ENCODE results near the gene NAB1. TPM values are rescaled to one million over a fixed set of nuclear protein-coding genes. Genes with fewer than 3 reads are reported as not detected.

NAB1 gene
- total RNA-seq, 1 experiment from 2014 or later: 52.1 TPM

DNA sequence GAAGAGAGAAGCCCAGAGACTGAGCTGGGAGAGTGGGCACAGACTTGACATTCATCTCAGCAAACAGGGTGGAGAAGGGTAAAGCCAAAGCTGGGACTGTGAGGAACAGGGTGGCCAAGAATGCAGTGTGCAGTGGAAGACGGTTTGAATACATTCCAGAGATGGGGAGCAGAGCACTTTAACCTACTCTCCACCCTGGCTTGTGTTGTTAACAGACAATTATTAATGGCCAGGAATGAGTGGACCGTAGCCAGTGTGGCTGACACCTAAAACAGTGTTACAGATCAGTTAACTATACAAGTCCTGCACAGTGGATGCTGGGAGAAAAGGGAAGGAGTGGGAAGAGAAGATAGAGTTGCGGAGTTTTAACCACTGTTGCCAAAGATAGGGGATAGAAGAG lies 7.4 kb upstream of the NAB1 start:
- CTCF ChIA-PET: no interaction called here
- TF ChIP-seq, protein P1, sequence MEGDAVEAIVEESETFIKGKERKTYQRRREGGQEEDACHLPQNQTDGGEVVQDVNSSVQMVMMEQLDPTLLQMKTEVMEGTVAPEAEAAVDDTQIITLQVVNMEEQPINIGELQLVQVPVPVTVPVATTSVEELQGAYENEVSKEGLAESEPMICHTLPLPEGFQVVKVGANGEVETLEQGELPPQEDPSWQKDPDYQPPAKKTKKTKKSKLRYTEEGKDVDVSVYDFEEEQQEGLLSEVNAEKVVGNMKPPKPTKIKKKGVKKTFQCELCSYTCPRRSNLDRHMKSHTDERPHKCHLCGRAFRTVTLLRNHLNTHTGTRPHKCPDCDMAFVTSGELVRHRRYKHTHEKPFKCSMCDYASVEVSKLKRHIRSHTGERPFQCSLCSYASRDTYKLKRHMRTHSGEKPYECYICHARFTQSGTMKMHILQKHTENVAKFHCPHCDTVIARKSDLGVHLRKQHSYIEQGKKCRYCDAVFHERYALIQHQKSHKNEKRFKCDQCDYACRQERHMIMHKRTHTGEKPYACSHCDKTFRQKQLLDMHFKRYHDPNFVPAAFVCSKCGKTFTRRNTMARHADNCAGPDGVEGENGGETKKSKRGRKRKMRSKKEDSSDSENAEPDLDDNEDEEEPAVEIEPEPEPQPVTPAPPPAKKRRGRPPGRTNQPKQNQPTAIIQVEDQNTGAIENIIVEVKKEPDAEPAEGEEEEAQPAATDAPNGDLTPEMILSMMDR (IDR thresholded peaks at IDR 0.05; ENCODE audit: unreplicated experiment): no peak
- DNase-seq: no peak
- Mint-ChIP-seq H3K36me3 (ENCODE audit: insufficient read depth, unreplicated experiment) (no peaks in the 10 kb centered on the region), H3K4me3 (ENCODE audit: low read depth, unreplicated experiment) (no peak overlapping the region), H3K27ac (ENCODE audit: unreplicated experiment) (no peak overlapping the region), H3K9me3 (ENCODE audit: low read depth, unreplicated experiment) (no peaks in the 10 kb centered on the region), H3K27me3 (ENCODE audit: unreplicated experiment) (no peaks in the 10 kb centered on the region), H3K4me1 (ENCODE audit: low read depth, unreplicated experiment) (peaks cover 31% of the 10 kb centered on the region)
- BruUV-seq (replicated peaks): no TSS peak
- intact Hi-C loops (cut with micrococcal nuclease; ENCODE audit: unreplicated experiment): loop anchor here (10.0 kb wide), 1 partner anchor 107 kb away; the partner anchor contains the start of gene NEMP2

DNA sequence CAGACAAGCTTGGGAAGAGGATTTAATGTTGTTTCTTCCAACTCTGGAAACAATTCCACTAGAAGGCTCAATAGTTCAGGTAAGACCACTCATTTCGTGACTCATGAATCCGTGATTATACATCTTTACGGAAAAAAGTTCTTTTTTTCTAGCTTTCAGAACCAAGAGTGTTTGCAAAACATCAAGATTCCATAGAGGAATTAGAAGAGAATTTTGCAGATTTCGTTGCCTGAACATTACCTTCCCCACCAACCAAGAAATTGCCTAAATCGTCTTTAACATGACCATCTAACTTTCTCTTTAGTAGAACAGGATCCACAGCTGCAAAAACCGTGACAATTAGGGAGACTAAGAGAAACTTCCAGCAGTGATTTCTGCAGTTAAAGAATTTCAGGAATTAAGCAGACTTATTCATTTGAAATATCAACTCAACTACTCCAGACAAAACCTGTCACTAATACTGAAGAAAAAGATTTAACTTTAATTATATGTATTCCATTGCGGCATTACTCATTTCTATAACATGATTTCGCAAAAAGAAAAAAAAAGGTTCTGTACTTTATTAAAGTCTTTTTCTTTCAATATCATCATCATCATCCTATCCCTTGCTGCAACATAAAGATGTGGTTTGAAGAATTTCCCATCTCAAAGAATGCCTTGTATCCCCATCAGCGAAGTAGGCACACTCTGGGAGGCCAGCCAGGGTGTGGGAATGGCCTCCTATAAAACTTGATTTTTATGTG lies 1.9 kb upstream of the NAB1 start:
- TF ChIP-seq, protein P1 (IDR thresholded peaks at IDR 0.05; ENCODE audit: unreplicated experiment): no peak
- no TSS peak for BruUV-seq (replicated peaks)
- CTCF ChIA-PET: no interaction called here
- DNase-seq: no peak
- H3K27me3 Mint-ChIP-seq (ENCODE audit: unreplicated experiment): no peaks in the 10 kb centered on the region
- H3K9me3 Mint-ChIP-seq (ENCODE audit: low read depth, unreplicated experiment): no peaks in the 10 kb centered on the region
- H3K27ac Mint-ChIP-seq (ENCODE audit: unreplicated experiment): no peak overlapping the region
- no peak overlapping the region for H3K4me3 Mint-ChIP-seq (ENCODE audit: low read depth, unreplicated experiment)
- H3K36me3 Mint-ChIP-seq (ENCODE audit: insufficient read depth, unreplicated experiment): peaks cover 28% of the 10 kb centered on the region
- H3K4me1 Mint-ChIP-seq (ENCODE audit: low read depth, unreplicated experiment): no peaks in the 10 kb centered on the region
- intact Hi-C loops (cut with micrococcal nuclease; ENCODE audit: unreplicated experiment): loop anchor here (10.0 kb wide), 1 partner anchor 112 kb away; the partner anchor contains the start of gene NEMP2

DNA sequence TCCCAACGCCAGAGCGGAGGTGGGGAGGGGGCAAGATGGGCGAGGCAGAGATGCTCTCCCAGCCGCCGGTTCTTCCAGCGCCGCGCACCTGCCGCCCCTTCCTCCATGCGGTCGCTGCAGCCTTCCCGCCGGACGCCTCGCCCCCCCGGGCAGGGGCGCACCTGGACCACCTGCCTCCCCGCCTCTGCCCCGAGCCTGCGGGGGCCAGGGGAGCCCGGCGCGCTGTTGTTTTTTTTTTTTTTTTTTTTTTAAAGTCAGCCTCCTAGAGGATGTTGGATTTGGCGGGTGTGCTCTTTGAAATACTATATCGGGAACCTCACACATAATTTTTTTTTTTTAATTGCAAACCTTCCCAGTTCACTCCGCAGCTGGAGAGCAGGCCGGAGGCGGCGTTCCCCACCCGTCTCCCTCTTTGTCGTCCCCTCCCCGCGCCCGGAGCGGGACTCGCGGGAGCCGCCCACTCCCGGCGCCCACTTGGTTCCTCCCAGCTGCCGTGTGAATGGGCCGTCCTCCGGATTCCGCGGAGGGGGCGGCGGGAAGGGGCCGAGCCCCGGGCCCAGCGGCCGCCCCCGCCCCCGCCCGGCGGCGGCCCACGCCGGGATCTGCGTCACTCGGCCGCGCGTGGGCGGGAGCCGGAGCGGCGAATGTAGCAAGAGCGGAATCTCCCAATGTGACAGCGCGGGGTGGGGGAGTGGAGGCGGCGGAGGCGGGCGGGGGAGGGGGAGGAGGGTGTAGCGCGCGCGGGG lies 421 bp upstream of the NAB1 start:
- peak; percentile 84 for DNase-seq
- CTCF ChIA-PET: interaction anchor here (0.6 to 0.7 kb wide), 4 partner anchors 147 to 1604 kb away, joined by 3 to 10 read pairs (median 4); no protein-coding TSS in a partner anchor
- intact Hi-C loops (cut with micrococcal nuclease; ENCODE audit: unreplicated experiment): loop anchor here (10.0 kb wide), 1 partner anchor 114 kb away; the partner anchor contains the start of gene NEMP2
- H3K9me3 Mint-ChIP-seq (ENCODE audit: low read depth, unreplicated experiment): no peaks in the 10 kb centered on the region
- BruUV-seq (replicated peaks): TSS peak; percentile 54
- TF ChIP-seq, protein P1 (IDR thresholded peaks at IDR 0.05; ENCODE audit: unreplicated experiment): no peak
- H3K27me3 Mint-ChIP-seq (ENCODE audit: unreplicated experiment): no peaks in the 10 kb centered on the region
- H3K27ac Mint-ChIP-seq (ENCODE audit: unreplicated experiment): peak overlapping the region; percentile 78
- H3K36me3 Mint-ChIP-seq (ENCODE audit: insufficient read depth, unreplicated experiment): peaks cover 28% of the 10 kb centered on the region
- H3K4me3 Mint-ChIP-seq (ENCODE audit: low read depth, unreplicated experiment): peak overlapping the region; percentile 88
- H3K4me1 Mint-ChIP-seq (ENCODE audit: low read depth, unreplicated experiment): no peaks in the 10 kb centered on the region

DNA sequence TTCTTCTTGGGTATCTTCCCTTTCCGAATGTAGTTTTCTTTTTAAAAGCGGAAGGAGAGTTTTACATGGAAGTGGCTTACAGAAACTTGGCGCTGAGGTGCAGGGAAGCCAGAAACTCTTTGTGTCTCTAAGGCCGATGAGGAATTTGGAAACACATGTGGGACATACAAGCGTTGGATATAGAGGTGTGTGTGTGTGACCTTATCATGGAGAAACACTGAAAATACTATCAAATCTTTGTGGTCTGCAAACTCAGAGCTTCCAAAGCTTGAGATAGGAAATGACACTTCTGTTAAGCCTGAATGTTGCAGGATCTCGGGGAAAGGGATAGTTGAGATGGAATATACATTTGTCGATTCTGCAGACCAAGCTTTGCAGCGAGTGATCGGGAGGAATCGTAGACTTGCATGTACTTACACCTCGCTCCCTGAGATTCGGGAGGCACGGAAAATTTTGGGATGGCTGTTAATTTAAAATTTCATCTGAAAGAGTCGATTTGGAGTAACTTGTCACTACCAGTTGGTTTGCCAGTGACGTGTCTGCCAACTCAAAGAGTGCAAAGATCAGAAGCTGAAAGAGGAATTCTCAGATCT lies 1.0 kb downstream of the NAB1 start:
- intact Hi-C loops (cut with micrococcal nuclease; ENCODE audit: unreplicated experiment): loop anchor here (10.0 kb wide), 1 partner anchor 115 kb away; the partner anchor contains the start of gene NEMP2
- Mint-ChIP-seq H3K9me3 (ENCODE audit: low read depth, unreplicated experiment) (no peaks in the 10 kb centered on the region), H3K36me3 (ENCODE audit: insufficient read depth, unreplicated experiment) (peaks cover 28% of the 10 kb centered on the region), H3K27ac (ENCODE audit: unreplicated experiment) (peak overlapping the region; percentile 75), H3K4me1 (ENCODE audit: low read depth, unreplicated experiment) (no peaks in the 10 kb centered on the region), H3K4me3 (ENCODE audit: low read depth, unreplicated experiment) (peak overlapping the region; percentile 88), H3K27me3 (ENCODE audit: unreplicated experiment) (no peaks in the 10 kb centered on the region)
- TF ChIP-seq, protein P1 (IDR thresholded peaks at IDR 0.05; ENCODE audit: unreplicated experiment): no peak
- TSS peak; percentile 43 for BruUV-seq (replicated peaks)
- CTCF ChIA-PET: interaction anchor here (1.4 kb wide), 1 partner anchor 11 kb away, joined by 3 read pairs; no protein-coding TSS in a partner anchor
- no peak for DNase-seq
